Measurements from ENCODE around the gene EEFSEC. TPM values are rescaled to one million over a fixed set of nuclear protein-coding genes. Genes with fewer than 3 reads are reported as not detected.
A peak's percentile ranks its signal among the peaks of the same experiment; 100 is the strongest.

Gene EEFSEC
- total RNA-seq, 1 donor from 2014 or later = 16.2 TPM

GRCh38 chr3:128283421-128283820, 130.1 kb downstream of the EEFSEC start:
- Histone ChIP-seq H3K4me3 (no peak overlapping the region), H3K4me1 (peaks cover 0 to 20% of the 10 kb centered on the region in 2 donors), H3K27ac (peak overlapping the region; percentile 68 to 75), H3K27me3 (no peaks in the 10 kb centered on the region), H3K36me3 (no peaks in the 10 kb centered on the region), H3K9me3 (no peaks in the 10 kb centered on the region)
- DNase-seq (ENCODE audit: low spot score in 2 of 2) = peak in 1 of 2 donors; percentile 31
- intact Hi-C loops (cut with DNase I) = no loop called here
- TF ChIP-seq CTCF (IDR thresholded peaks at IDR 0.05) = no peak

- intact Hi-C loops (cut with DNase I) = no loop called here
- no peak for TF ChIP-seq CTCF (IDR thresholded peaks at IDR 0.05)
- DNase-seq (ENCODE audit: low spot score in 2 of 2) = peak in 1 of 2 donors; percentile 53
These were observed 132.0 kb downstream of the EEFSEC start for GRCh38 chr3:128285042-128285966.

GRCh38 chr3:128285967-128286321, 132.7 kb downstream of the EEFSEC start:
- Histone ChIP-seq H3K4me3 (no peak overlapping the region), H3K9me3 (peaks cover 0 to 7% of the 10 kb centered on the region in 2 donors), H3K36me3 (no peaks in the 10 kb centered on the region), H3K27me3 (no peaks in the 10 kb centered on the region), H3K4me1 (peaks cover 0 to 10% of the 10 kb centered on the region in 2 donors), H3K27ac (no peak overlapping the region)
- intact Hi-C loops (cut with DNase I) = no loop called here
- no peak for DNase-seq (ENCODE audit: low spot score in 2 of 2)
- no peak for TF ChIP-seq CTCF (IDR thresholded peaks at IDR 0.05)

More at GRCh38 chr3:128285042-128285966, 132.0 kb downstream of the EEFSEC start:
- Histone ChIP-seq H3K9me3 (peaks cover 0 to under 1% of the 10 kb centered on the region in 2 donors), H3K4me1 (peaks cover 0 to 10% of the 10 kb centered on the region in 2 donors), H3K27me3 (no peaks in the 10 kb centered on the region), H3K4me3 (no peak overlapping the region), H3K27ac (no peak overlapping the region), H3K36me3 (no peaks in the 10 kb centered on the region)

GRCh38 chr3:128286691-128287090, 133.4 kb downstream of the EEFSEC start:
- no peaks in the 10 kb centered on the region for H3K27me3 ChIP-seq
- H3K4me1 ChIP-seq = peaks cover 0 to 9% of the 10 kb centered on the region in 2 donors
- intact Hi-C loops (cut with DNase I) = no loop called here
- H3K4me3 ChIP-seq = no peak overlapping the region
- TF ChIP-seq CTCF (IDR thresholded peaks at IDR 0.05) = no peak
- DNase-seq (ENCODE audit: low spot score in 2 of 2) = peak in 1 of 2 donors; percentile 24
- H3K36me3 ChIP-seq = no peaks in the 10 kb centered on the region
- no peak overlapping the region for H3K27ac ChIP-seq
- peaks cover 0 to 7% of the 10 kb centered on the region in 2 donors for H3K9me3 ChIP-seq

GRCh38 chr3:128287216-128287615, 133.9 kb downstream of the EEFSEC start:
- Histone ChIP-seq H3K27me3 (no peaks in the 10 kb centered on the region), H3K4me1 (peaks cover 0 to 3% of the 10 kb centered on the region in 2 donors), H3K36me3 (no peaks in the 10 kb centered on the region), H3K27ac (no peak overlapping the region), H3K9me3 (peaks cover 0 to 7% of the 10 kb centered on the region in 2 donors), H3K4me3 (no peak overlapping the region)
- intact Hi-C loops (cut with DNase I) = no loop called here
- DNase-seq (ENCODE audit: low spot score in 2 of 2) = no peak
- no peak for TF ChIP-seq CTCF (IDR thresholded peaks at IDR 0.05)
